ENCODE data around the gene SP7. TPM values are rescaled to one million over a fixed set of nuclear protein-coding genes. Genes with fewer than 3 reads are reported as not detected.
"Not testable (repeated sequence)": the region's sequence is repeated elsewhere in the genome, so short reads cannot be mapped to it uniquely, and the experiment has no call there.

Gene SP7
- total RNA-seq, 8 experiments from 2014 or later = 0.14 to 1.4 (median 0.24) TPM

DNA sequence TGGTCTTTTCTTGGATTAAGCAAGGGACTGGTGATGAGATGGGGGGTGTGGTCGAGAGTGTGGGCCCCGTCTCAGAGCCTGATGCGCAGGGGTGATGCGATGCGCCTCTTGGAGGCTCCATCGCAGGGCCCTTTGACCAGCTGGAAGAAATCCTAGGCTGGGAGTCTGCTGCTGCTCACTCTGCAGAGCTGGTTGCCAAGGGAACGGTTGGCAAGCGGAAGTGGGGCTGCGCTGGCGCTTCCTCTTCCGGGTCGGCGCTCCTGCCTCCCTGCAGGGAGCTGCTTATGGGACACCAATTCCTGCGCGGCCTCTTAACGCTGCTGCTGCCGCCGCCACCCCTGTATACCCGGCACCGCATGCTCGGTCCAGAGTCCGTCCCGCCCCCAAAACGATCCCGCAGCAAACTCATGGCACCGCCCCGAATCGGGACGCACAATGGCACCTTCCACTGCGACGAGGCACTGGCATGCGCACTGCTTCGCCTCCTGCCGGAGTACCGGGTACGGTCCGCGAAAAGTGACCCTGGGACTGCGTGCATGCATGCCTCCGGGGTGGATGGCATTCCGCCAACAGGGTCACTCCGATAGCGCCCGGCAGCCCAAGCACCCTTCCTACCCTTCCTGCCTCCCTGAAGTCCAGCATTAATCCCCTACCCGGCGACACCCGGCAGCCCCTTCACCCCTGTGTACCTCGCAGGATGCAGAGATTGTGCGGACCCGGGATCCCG, 36.5 kb downstream of the SP7 start, which contains the start of gene MYG1:
MYG1 (plus strand) TSS at position 242 of the 727 bp plus-strand sequence; CDS start at position 285, 43 bp downstream.
- in situ Hi-C loops (cut with MboI; ENCODE audit: low pct_unique_long_range_greater_than_20kb in 2 of 9, low sequenced_read_pairs in 9 of 9, unreplicated experiment in 9 of 9) = loop anchor here in 1 of 9 experiments (25.0 kb wide), 1 partner anchor 112 kb away; the partner anchor contains the start of genes CSAD and ZNF740
- peak within 1 kb of the TSS; percentile 71 to 85 for H3K27ac ChIP-seq

DNA sequence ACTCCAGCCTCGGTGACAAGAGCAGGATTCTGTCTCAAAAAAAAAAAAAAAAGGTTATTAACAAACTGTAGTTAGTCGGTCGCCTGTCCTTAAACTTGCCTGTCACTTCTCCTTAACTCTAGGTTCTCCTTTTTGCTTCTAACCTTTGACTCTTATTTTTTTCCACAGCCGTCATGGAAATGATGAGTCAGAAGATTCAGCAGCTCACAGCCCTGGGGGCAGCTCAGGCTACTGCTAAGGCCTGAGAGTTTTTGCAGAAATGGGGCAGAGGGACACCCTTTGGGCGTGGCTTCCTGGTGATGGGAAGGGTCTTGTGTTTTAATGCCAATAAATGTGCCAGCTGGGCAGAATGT, 37.1 kb downstream of the SP7 start:
- H3K4me1 ChIP-seq (replicated peaks in 1 of 2) = peaks cover 22 to 25% of the 10 kb centered on the region in 2 donors
- ATAC-seq (replicated peaks in 6 of 8) = peak; percentile 3 to 38 (median 20)
- in situ Hi-C loops (cut with MboI; ENCODE audit: low pct_unique_long_range_greater_than_20kb in 2 of 9, low sequenced_read_pairs in 9 of 9, unreplicated experiment in 9 of 9) = loop anchor here in 1 of 9 experiments (25.0 kb wide), 1 partner anchor 112 kb away; the partner anchor contains the start of genes CSAD and ZNF740
- H3K4me3 ChIP-seq = peak overlapping the region; percentile 57 to 95 (median 83)
- WGBS, 10 experiments = 0 to 83% (median 72%) methylated on average over 1 to 5 of the region's 5 CpGs; no CpG with 5 or more reads in 2 of the 10 experiments
- H3K27ac ChIP-seq = peak overlapping the region; percentile 71 to 85

More for the DNA sequence above, 36.5 kb downstream of the SP7 start, which contains the start of gene MYG1:
- ATAC-seq (replicated peaks in 6 of 8) = peak; percentile 67 to 89 (median 86)
- H3K4me1 ChIP-seq (replicated peaks in 1 of 2) = peaks cover 22 to 24% of the 10 kb centered on the region in 2 donors
- peak within 1 kb of the TSS; percentile 57 to 95 (median 83) for H3K4me3 ChIP-seq
- WGBS, 10 experiments = 0 to 1% (median 0%) methylated on average over 5 to 21 of the region's 51 CpGs; no CpG with 5 or more reads in 5 of the 10 experiments

DNA sequence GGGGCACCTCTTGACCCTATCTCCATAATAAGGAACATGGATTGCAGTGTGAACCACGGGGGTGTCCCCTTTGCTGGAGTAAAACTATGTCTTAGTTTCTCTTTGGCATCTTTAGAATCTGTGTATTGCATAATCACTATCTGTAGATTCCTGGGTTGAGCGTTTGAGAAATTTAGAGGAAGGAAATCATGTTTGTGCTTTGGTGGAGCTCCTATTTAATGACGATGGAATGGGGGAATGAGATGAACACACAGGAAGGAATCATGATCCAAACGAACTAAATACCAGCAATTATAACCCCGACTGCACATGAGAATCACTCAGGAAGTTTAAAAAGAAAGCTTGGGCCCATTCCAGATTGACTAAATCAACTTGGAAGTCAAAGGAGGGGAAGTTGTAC, 38.0 kb downstream of the SP7 start:
- in situ Hi-C loops (cut with MboI; ENCODE audit: low pct_unique_long_range_greater_than_20kb in 2 of 9, low sequenced_read_pairs in 9 of 9, unreplicated experiment in 9 of 9) = loop anchor here in 1 of 9 experiments (25.0 kb wide), 1 partner anchor 111 kb away; the partner anchor contains the start of genes CSAD and ZNF740
- H3K27ac ChIP-seq = no peak overlapping the region
- ATAC-seq (replicated peaks in 6 of 8) = no peak
- peaks cover 22 to 25% of the 10 kb centered on the region in 2 donors for H3K4me1 ChIP-seq (replicated peaks in 1 of 2)
- WGBS, 10 experiments = 2 to 93% (median 56%) methylated on average over 1 to 5 of the region's 5 CpGs
- no peak overlapping the region for H3K4me3 ChIP-seq

DNA sequence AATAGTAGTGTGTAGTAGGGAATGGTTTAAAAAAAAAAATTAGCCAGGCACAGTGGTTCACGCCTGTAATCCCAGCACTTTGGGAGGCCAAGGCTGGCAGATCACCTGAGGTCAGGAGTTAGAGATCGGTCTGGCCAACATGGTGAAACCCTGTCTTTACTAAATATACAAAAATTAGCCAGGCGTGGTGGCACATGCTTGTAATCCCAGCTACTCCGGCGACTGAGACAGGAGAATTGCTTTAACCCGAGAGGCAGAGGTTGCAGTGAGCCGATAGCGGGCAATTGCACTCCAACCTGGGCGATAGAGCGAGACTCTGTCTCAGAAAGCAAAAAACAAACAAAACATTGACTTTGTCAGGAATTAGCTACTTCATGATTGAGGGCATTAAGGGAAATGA, 39.0 kb downstream of the SP7 start:
- in situ Hi-C loops (cut with MboI; ENCODE audit: low pct_unique_long_range_greater_than_20kb in 2 of 9, low sequenced_read_pairs in 9 of 9, unreplicated experiment in 9 of 9) = loop anchor here in 1 of 9 experiments (25.0 kb wide), 1 partner anchor 110 kb away; the partner anchor contains the start of genes CSAD and ZNF740
- H3K27ac ChIP-seq; H3K4me3 ChIP-seq; ATAC-seq (replicated peaks in 6 of 8): not testable (repeated sequence)
- peaks cover 22 to 25% of the 10 kb centered on the region in 2 donors for H3K4me1 ChIP-seq (replicated peaks in 1 of 2)
- 71 to 100% (median 93%) methylated on average over 1 to 9 of the region's 10 CpGs; no CpG with 5 or more reads in 1 of the 10 experiments for WGBS, 10 experiments

DNA sequence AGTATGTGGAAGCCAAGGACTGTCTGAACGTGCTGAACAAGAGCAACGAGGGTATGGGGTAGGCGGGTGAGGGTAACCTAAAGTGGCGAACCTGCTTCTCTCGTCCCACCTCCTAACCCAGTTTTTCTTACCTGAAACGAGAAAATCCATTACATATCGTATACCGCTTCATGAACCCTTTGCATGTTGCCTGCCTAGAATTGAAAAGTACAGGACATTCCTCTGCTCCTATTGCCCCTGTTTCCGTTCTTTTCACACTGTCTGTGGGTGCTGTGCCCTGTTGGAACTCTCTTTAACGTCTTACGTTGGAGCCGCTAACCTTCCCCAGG, 40.3 kb downstream of the SP7 start:
- WGBS, 10 experiments = 0 to 33% (median 4%) methylated on average over 1 to 9 of the region's 12 CpGs; no CpG with 5 or more reads in 2 of the 10 experiments
- H3K4me1 ChIP-seq (replicated peaks in 1 of 2) = peaks cover 19 to 22% of the 10 kb centered on the region in 2 donors
- in situ Hi-C loops (cut with MboI; ENCODE audit: low pct_unique_long_range_greater_than_20kb in 2 of 9, low sequenced_read_pairs in 9 of 9, unreplicated experiment in 9 of 9) = loop anchor here in 1 of 9 experiments (25.0 kb wide), 1 partner anchor 109 kb away; the partner anchor contains the start of genes CSAD and ZNF740
- no peak for ATAC-seq (replicated peaks in 6 of 8)
- peak overlapping the region; percentile 71 to 88 for H3K27ac ChIP-seq
- H3K4me3 ChIP-seq = peak overlapping the region; percentile 59 to 85 (median 82)

DNA sequence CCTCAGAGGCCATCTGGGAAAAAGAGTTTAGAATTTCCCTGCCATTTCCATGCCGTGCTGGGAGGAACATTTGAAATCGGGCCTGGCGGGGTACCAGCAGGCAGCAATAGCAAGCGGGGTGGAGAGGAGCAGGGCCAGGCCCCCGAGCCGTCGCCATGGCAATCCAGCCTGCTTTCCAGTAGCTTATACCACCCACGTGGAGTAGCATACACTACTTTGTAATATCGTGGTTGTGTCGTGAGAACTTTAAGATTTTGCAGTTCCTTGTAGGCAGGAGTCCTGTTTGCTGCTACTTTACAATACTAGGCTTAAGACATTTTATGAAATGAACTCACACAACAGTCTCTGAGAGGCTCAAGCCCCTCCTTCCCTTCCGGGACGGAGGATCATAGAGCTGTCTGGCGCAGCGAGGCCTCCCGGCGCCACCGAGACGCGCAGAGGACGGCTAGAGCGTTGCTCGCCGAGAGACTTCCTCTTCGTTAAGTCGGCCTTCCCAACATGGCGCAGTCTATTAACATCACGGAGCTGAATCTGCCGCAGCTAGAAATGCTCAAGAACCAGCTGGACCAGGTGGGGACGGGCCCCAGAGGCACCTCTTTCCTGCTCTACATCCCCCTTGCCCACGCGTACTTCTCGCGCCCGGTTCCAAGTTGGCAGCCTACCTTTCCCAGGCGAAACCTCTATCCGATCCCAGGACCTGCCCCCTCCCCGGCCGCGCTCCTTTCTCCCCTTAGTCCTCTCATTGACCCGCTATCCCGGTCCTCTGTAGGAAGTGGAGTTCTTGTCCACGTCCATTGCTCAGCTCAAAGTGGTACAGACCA, 40.9 kb downstream of the SP7 start, which contains the start of gene PFDN5:
PFDN5 (plus strand) TSS at position 473 of the 821 bp plus-strand sequence; CDS start at position 499, 26 bp downstream.
- peaks cover 14 to 18% of the 10 kb centered on the region in 2 donors for H3K4me1 ChIP-seq (replicated peaks in 1 of 2)
- in situ Hi-C loops (cut with MboI; ENCODE audit: low pct_unique_long_range_greater_than_20kb in 2 of 9, low sequenced_read_pairs in 9 of 9, unreplicated experiment in 9 of 9) = loop anchor here in 1 of 9 experiments (25.0 kb wide), 1 partner anchor 108 kb away; the partner anchor contains the start of genes CSAD and ZNF740
- 0 to 18% (median 1%) methylated on average over 3 to 19 of the region's 42 CpGs; no CpG with 5 or more reads in 2 of the 10 experiments for WGBS, 10 experiments
- peak; percentile 76 to 85 (median 80) for ATAC-seq (replicated peaks in 6 of 8)
- peak within 1 kb of the TSS; percentile 71 to 88 for H3K27ac ChIP-seq
- peak within 1 kb of the TSS; percentile 59 to 85 (median 82) for H3K4me3 ChIP-seq

DNA sequence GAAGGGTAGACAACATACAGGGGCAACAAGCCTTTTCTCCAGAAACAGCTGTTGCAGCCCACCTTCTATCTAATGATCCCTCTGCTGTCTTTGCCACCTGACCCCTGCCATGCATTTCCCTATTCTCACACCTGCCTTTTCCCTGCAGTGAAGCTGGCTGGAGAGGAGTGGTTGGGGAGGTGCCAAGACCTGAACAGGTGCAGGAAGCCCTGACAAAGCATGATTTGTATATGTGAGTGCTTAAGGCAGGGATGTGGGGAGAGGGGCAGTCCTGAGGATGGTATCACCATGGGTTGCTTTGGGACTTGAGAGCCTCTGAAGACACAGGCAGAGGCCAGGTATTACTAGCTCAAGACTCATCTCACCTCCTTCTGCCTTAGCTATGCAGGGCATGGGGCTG, 43.7 kb downstream of the SP7 start:
- H3K27ac ChIP-seq = no peak overlapping the region
- no peak for ATAC-seq (replicated peaks in 6 of 8)
- no peak overlapping the region for H3K4me3 ChIP-seq
- H3K4me1 ChIP-seq (replicated peaks in 1 of 2) = peaks cover 8 to 10% of the 10 kb centered on the region in 2 donors
- in situ Hi-C loops (cut with MboI; ENCODE audit: low pct_unique_long_range_greater_than_20kb in 2 of 9, low sequenced_read_pairs in 9 of 9, unreplicated experiment in 9 of 9) = loop anchor here in 1 of 9 experiments (25.0 kb wide), 1 partner anchor 105 kb away; the partner anchor contains the start of genes CSAD and ZNF740

DNA sequence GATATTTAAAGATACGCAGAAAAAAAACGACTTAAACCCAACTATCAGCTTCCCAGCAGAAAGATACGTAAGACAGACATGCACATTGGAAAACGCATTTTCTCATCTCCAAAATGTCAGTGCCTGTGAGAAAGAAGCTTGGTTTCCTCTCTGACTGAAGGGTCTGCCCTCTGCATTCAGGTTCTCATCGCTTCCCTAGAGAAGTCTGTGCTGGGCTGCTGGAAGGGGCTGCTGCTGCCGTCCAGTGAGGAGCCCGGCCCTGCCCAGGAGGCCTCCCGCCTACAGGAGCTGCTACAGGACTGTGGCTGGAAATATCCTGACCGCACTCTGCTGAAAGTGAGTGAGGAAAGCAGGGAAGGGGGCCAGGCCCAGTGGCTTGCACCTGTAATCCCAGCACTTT, 45.5 kb downstream of the SP7 start:
- WGBS, 10 experiments = 62 to 100% (median 88%) methylated on average over 2 to 8 of the region's 9 CpGs; no CpG with 5 or more reads in 4 of the 10 experiments
- Histone ChIP-seq H3K4me3 (no peak overlapping the region), H3K4me1 (replicated peaks in 1 of 2) (peaks cover 3% of the 10 kb centered on the region in 2 donors), H3K27ac (no peak overlapping the region)
- no peak for ATAC-seq (replicated peaks in 6 of 8)
- in situ Hi-C loops (cut with MboI; ENCODE audit: low pct_unique_long_range_greater_than_20kb in 2 of 9, low sequenced_read_pairs in 9 of 9, unreplicated experiment in 9 of 9) = loop anchor here in 1 of 9 experiments (25.0 kb wide), 1 partner anchor 103 kb away; the partner anchor contains the start of genes CSAD and ZNF740

DNA sequence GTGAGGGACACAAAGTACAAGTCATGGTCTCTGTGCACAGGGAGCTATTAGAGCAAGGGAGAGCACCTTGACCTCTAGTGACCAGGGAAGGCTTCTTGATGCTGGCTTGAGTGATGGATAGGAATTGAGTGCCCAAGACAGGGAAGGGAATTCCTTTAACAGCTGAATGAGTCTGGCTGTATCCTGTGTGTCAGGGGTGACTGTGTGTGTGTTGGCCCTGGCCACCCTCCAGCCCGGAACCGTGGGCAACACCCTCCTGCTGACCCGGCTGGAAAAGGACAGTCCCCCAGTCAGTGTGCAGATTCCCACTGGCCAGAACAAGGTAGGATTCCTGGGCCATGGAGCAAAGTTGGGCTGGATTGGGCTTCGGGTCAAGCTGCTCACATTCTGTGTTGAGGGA, 46.3 kb downstream of the SP7 start:
- 71 to 100% (median 100%) methylated on average over 1 to 3 of the region's 4 CpGs; no CpG with 5 or more reads in 5 of the 10 experiments for WGBS, 10 experiments
- Histone ChIP-seq H3K4me3 (no peak overlapping the region), H3K4me1 (replicated peaks in 1 of 2) (peaks cover 3% of the 10 kb centered on the region in 2 donors), H3K27ac (no peak overlapping the region)
- in situ Hi-C loops (cut with MboI; ENCODE audit: low pct_unique_long_range_greater_than_20kb in 2 of 9, low sequenced_read_pairs in 9 of 9, unreplicated experiment in 9 of 9) = loop anchor here in 3 of 9 experiments (10.0 to 25.0 kb wide), 2 partner anchors 75 to 103 kb away; partner anchors contain the start of genes CSAD (in 1 of the 3) and ZNF740 (in 1 of the 3)
- ATAC-seq (replicated peaks in 6 of 8) = peak in 2 of 8 experiments; percentile 58 to 74

DNA sequence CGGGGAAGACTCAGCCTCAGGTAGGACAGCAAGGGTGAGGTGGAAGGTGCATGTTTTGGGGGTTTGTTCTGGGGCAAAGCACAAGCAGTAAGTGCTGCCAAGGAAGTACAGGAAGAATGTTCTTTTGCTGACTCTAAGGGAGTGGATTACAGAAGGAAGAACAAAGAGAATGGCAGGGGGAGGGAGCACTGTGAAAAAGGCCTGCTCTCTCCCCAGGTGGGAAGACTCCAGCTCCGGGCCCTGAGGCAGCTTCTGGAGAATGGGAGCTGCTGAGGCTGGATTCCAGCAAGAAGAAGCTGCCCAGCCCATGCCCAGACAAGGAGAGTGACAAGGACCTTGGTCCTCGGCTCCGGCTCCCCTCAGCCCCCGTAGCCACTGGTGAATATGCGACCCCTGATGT, 47.8 kb downstream of the SP7 start:
- Histone ChIP-seq H3K4me3 (no peak overlapping the region), H3K27ac (no peak overlapping the region), H3K4me1 (replicated peaks in 1 of 2) (peaks cover 0 to 3% of the 10 kb centered on the region in 2 donors)
- peak in 1 of 8 experiments; percentile 8 for ATAC-seq (replicated peaks in 6 of 8)
- WGBS, 10 experiments = 67 to 100% (median 73%) methylated on average over 1 to 4 of the region's 6 CpGs; no CpG with 5 or more reads in 6 of the 10 experiments
- in situ Hi-C loops (cut with MboI; ENCODE audit: low pct_unique_long_range_greater_than_20kb in 2 of 9, low sequenced_read_pairs in 9 of 9, unreplicated experiment in 9 of 9) = loop anchor here in 3 of 9 experiments (10.0 to 25.0 kb wide), 2 partner anchors 74 to 101 kb away; partner anchors contain the start of genes CSAD (in 1 of the 3) and ZNF740 (in 1 of the 3)

DNA sequence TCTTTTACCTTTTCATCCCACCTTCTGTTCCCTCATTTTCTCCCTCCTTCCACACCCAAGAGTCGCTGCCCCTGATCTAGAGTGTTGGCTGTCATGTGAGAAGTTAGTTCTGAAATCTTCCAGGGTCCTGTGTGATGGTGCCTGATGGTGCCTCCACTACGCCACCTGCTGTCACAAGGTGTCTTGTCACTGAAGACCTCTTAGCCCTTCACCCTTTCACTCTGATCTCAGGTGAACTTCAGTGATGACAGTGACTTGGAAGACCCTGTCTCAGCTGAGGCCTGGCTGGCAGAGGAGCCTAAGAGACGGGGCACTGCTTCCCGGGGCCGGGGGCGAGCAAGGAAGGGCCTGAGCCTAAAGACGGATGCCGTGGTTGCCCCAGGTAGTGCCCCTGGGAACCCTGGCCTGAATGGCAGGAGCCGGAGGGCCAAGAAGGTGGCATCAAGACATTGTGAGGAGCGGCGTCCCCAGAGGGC, 48.4 kb downstream of the SP7 start:
- peaks cover 0 to 3% of the 10 kb centered on the region in 2 donors for H3K4me1 ChIP-seq (replicated peaks in 1 of 2)
- no peak overlapping the region for H3K27ac ChIP-seq
- no peak overlapping the region for H3K4me3 ChIP-seq
- in situ Hi-C loops (cut with MboI; ENCODE audit: low pct_unique_long_range_greater_than_20kb in 2 of 9, low sequenced_read_pairs in 9 of 9, unreplicated experiment in 9 of 9) = loop anchor here in 3 of 9 experiments (10.0 to 25.0 kb wide), 2 partner anchors 73 to 100 kb away; partner anchors contain the start of genes CSAD (in 1 of the 3) and ZNF740 (in 1 of the 3)
- peak; percentile 85 to 97 (median 90) for ATAC-seq (replicated peaks in 6 of 8)
- 20 to 76% (median 60%) methylated on average over 1 to 6 of the region's 11 CpGs; no CpG with 5 or more reads in 3 of the 10 experiments for WGBS, 10 experiments
